Nephron (organoid): ENCODE measurements around the gene SERP1.

Experiments
- H3K27ac Mint-ChIP-seq, 3 experiments: 2 replicates each; pipeline ENCODE4 v1.8.0; 2020; ENCODE audit warnings: mixed read lengths in 3 of 3, mild to moderate bottlenecking in 2 of 3, moderate library complexity in 1 of 3
- H3K27me3 Mint-ChIP-seq: 2 replicates; pipeline ENCODE4 v1.8.0; 2021; ENCODE audit warnings: low read depth, mild to moderate bottlenecking, moderate library complexity, mixed read lengths
- H3K36me3 Mint-ChIP-seq: 2 replicates; pipeline ENCODE4 v1.8.0; 2020; ENCODE audit warnings: low read depth, mixed read lengths
- H3K4me1 Mint-ChIP-seq: 2 replicates; pipeline ENCODE4 v1.8.0; 2020; ENCODE audit warnings: mixed read lengths
- H3K4me3 Mint-ChIP-seq, 3 experiments: 2 replicates each; pipeline ENCODE4 v1.8.0; 2020; ENCODE audit warnings: mild to moderate bottlenecking in 3 of 3, mixed read lengths in 3 of 3, moderate library complexity in 2 of 3
- H3K9me3 Mint-ChIP-seq: 2 replicates; pipeline ENCODE4 v1.8.0; 2020; ENCODE audit warnings: mixed read lengths
- TF ChIP-seq, protein P1 (sequence below), 3 experiments: fragments of 200-600 bp; sonication (generic); IDR thresholded peaks; one replicate each; pipeline ENCODE4 v1.5.0; 2021; ENCODE audit warnings: antibody characterized with exemption in 3 of 3; ENCODE audit not compliant: unreplicated experiment in 3 of 3

The SERP1 gene

GRCh38 chr3:150523538-150523937 is 22.8 kb downstream of the SERP1 start:
- Mint-ChIP-seq H3K27me3 (no peaks in the 10 kb centered on the region), H3K36me3 (no peaks in the 10 kb centered on the region), H3K27ac (no peak overlapping the region), H3K9me3 (no peaks in the 10 kb centered on the region), H3K4me1 (peaks cover 5% of the 10 kb centered on the region), H3K4me3 (no peak overlapping the region)
- TF ChIP-seq, protein P1, sequence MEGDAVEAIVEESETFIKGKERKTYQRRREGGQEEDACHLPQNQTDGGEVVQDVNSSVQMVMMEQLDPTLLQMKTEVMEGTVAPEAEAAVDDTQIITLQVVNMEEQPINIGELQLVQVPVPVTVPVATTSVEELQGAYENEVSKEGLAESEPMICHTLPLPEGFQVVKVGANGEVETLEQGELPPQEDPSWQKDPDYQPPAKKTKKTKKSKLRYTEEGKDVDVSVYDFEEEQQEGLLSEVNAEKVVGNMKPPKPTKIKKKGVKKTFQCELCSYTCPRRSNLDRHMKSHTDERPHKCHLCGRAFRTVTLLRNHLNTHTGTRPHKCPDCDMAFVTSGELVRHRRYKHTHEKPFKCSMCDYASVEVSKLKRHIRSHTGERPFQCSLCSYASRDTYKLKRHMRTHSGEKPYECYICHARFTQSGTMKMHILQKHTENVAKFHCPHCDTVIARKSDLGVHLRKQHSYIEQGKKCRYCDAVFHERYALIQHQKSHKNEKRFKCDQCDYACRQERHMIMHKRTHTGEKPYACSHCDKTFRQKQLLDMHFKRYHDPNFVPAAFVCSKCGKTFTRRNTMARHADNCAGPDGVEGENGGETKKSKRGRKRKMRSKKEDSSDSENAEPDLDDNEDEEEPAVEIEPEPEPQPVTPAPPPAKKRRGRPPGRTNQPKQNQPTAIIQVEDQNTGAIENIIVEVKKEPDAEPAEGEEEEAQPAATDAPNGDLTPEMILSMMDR (IDR thresholded peaks at IDR 0.05; ENCODE audit: unreplicated experiment in 3 of 3): no peak

- peak overlapping the region in 2 of 3 experiments; percentile 1 to 8 for H3K27ac Mint-ChIP-seq
- H3K4me3 Mint-ChIP-seq: no peak overlapping the region
- no peaks in the 10 kb centered on the region for H3K27me3 Mint-ChIP-seq
These were observed 24.8 kb downstream of the SERP1 start for GRCh38 chr3:150521463-150521862.

DNA sequence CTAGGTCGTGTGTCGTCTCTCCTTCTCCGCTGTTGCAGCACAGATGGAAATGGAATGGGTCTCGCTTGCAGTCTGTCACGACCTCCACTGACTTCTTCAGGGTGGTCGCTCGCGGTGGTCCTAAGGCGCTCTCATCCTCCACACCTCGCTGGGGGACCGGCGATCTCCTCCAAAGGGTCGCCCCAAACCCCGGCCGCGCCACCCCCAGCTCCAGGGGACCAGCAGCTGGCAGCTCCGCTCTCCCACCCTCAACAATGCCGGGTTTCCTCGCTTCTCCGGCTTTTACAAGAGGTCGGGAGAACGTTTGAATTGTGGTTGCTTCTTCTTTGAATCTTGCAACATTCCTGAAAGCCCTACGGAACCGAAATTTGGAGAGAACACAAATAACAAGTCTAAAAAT is 25.9 kb downstream of the SERP1 start:
- H3K36me3 Mint-ChIP-seq: no peaks in the 10 kb centered on the region
- TF ChIP-seq, protein P1 (IDR thresholded peaks at IDR 0.05; ENCODE audit: unreplicated experiment in 3 of 3): no peak

More at GRCh38 chr3:150521463-150521862, 24.8 kb downstream of the SERP1 start:
- no peaks in the 10 kb centered on the region for H3K9me3 Mint-ChIP-seq
- TF ChIP-seq, protein P1 (IDR thresholded peaks at IDR 0.05; ENCODE audit: unreplicated experiment in 3 of 3): no peak
- peaks cover 5% of the 10 kb centered on the region for H3K4me1 Mint-ChIP-seq
- no peaks in the 10 kb centered on the region for H3K36me3 Mint-ChIP-seq

GRCh38 chr3:150519026-150519425 is 27.3 kb downstream of the SERP1 start:
- Mint-ChIP-seq H3K4me1 (peaks cover 5% of the 10 kb centered on the region), H3K9me3 (peaks cover 5% of the 10 kb centered on the region), H3K27me3 (no peaks in the 10 kb centered on the region), H3K36me3 (no peaks in the 10 kb centered on the region), H3K27ac (no peak overlapping the region), H3K4me3 (no peak overlapping the region)
- TF ChIP-seq, protein P1 (IDR thresholded peaks at IDR 0.05; ENCODE audit: unreplicated experiment in 3 of 3): no peak

More for the DNA sequence above, 25.9 kb downstream of the SERP1 start:
- Mint-ChIP-seq H3K4me1 (peaks cover 5% of the 10 kb centered on the region), H3K27ac (no peak overlapping the region), H3K27me3 (no peaks in the 10 kb centered on the region), H3K4me3 (no peak overlapping the region), H3K9me3 (peaks cover 5% of the 10 kb centered on the region)

GRCh38 chr3:150515210-150515609 is 31.1 kb downstream of the SERP1 start:
- Mint-ChIP-seq H3K27ac (no peak overlapping the region), H3K4me1 (no peaks in the 10 kb centered on the region), H3K4me3 (no peak overlapping the region), H3K9me3 (peaks cover 5% of the 10 kb centered on the region), H3K36me3 (no peaks in the 10 kb centered on the region), H3K27me3 (no peaks in the 10 kb centered on the region)
- TF ChIP-seq, protein P1 (IDR thresholded peaks at IDR 0.05; ENCODE audit: unreplicated experiment in 3 of 3): no peak

- Mint-ChIP-seq H3K9me3 (peaks cover 9% of the 10 kb centered on the region), H3K27ac (no peak overlapping the region), H3K36me3 (no peaks in the 10 kb centered on the region)
These were observed 35.0 kb downstream of the SERP1 start for GRCh38 chr3:150511122-150511821.

More at GRCh38 chr3:150511122-150511821, 35.0 kb downstream of the SERP1 start:
- Mint-ChIP-seq H3K4me3 (no peak overlapping the region), H3K27me3 (no peaks in the 10 kb centered on the region), H3K4me1 (no peaks in the 10 kb centered on the region)
- TF ChIP-seq, protein P1 (IDR thresholded peaks at IDR 0.05; ENCODE audit: unreplicated experiment in 3 of 3): no peak
